Esophagus (tissue), 2 donors: ENCODE results near the gene DDX10. TPM values are rescaled to one million over a fixed set of nuclear protein-coding genes. Genes with fewer than 3 reads are reported as not detected.
"Not testable (repeated sequence)": the region's sequence is repeated elsewhere in the genome, so short reads cannot be mapped to it uniquely, and the experiment has no call there.

Experiments
- H3K27ac ChIP-seq, 2 donors: one replicate each; pipeline ENCODE4 v1.5.1; 2013; ENCODE audit warnings: low read depth in 2 of 2, mild to moderate bottlenecking in 2 of 2, inconsistent platforms in 1 of 2, low read length in 1 of 2, moderate library complexity in 1 of 2
- H3K27me3 ChIP-seq, 2 donors: one replicate each; pipeline ENCODE4 v1.6.1; 2013; ENCODE audit warnings: low read length in 2 of 2, control low read depth in 1 of 2, mild to moderate bottlenecking in 1 of 2; ENCODE audit not compliant: insufficient read depth in 2 of 2, control insufficient read depth in 1 of 2
- H3K36me3 ChIP-seq, 2 donors: one replicate each; pipeline ENCODE4 v1.6.1; 2013; ENCODE audit warnings: low read length in 1 of 2; ENCODE audit not compliant: control insufficient read depth in 2 of 2, insufficient read depth in 2 of 2
- H3K4me1 ChIP-seq, 2 donors: one replicate each; pipeline ENCODE4 v1.6.1; 2013; ENCODE audit warnings: low read length in 1 of 2; ENCODE audit not compliant: control insufficient read depth in 2 of 2, insufficient read depth in 2 of 2
- H3K4me3 ChIP-seq, 2 donors: one replicate each; pipeline ENCODE4 v1.5.1; 2013; ENCODE audit warnings: low read length in 2 of 2, mild to moderate bottlenecking in 2 of 2, low read depth in 1 of 2, moderate library complexity in 1 of 2
- H3K9me3 ChIP-seq, 2 donors: one replicate each; pipeline ENCODE4 v1.6.1; 2013; ENCODE audit warnings: mild to moderate bottlenecking in 2 of 2, low read depth in 1 of 2, low read length in 1 of 2, moderate library complexity in 1 of 2; ENCODE audit not compliant: control insufficient read depth in 2 of 2, insufficient read depth in 1 of 2
- WGBS, 2 donors: extraction: QIAGEN DNeasy Blood & Tissue Kit; methylation state at CpG; one replicate each; pipeline ENCODE4 v1.1.7; 2013; 5-methylcytosine and 5-hydroxymethylcytosine counted together
- polyA plus RNA-seq, 2 donors: library from polyadenylated mRNA; stranded (reverse); fragments of 200-250 nt; gene quantifications; one replicate each; pipeline ENCODE4 v1.2.3, GENCODE V29; 2013
- donor health status: healthy with polysubstance abuse.
- donor health status: Bipolar disorder and iron deficiency.

Gene DDX10
- polyA plus RNA-seq, 2 donors = 11.8 to 12.9 TPM

GRCh38 chr11:108648528-108648885, 16.4 kb upstream of the DDX10 start:
- no peak overlapping the region for H3K4me3 ChIP-seq
- H3K36me3 ChIP-seq = no peaks in the 10 kb centered on the region
- 78 to 86% methylated on average over 2 of the region's 2 CpGs for WGBS, 2 donors
- H3K4me1 ChIP-seq = peaks cover 0 to 2% of the 10 kb centered on the region in 2 donors
- H3K9me3 ChIP-seq = peaks cover 0 to 2% of the 10 kb centered on the region in 2 donors
- no peak overlapping the region for H3K27ac ChIP-seq
- no peaks in the 10 kb centered on the region for H3K27me3 ChIP-seq

GRCh38 chr11:108654100-108654499, 10.8 kb upstream of the DDX10 start:
- H3K9me3 ChIP-seq, H3K4me3 ChIP-seq, H3K36me3 ChIP-seq, H3K27ac ChIP-seq, H3K27me3 ChIP-seq, H3K4me1 ChIP-seq: not testable (repeated sequence)
- 67 to 81% methylated on average over 3 of the region's 3 CpGs for WGBS, 2 donors

GRCh38 chr11:108654994-108655631, 9.8 kb upstream of the DDX10 start:
- Histone ChIP-seq H3K4me3 (no peak overlapping the region), H3K27ac (no peak overlapping the region), H3K4me1 (no peaks in the 10 kb centered on the region), H3K36me3 (no peaks in the 10 kb centered on the region), H3K9me3 (no peaks in the 10 kb centered on the region), H3K27me3 (no peaks in the 10 kb centered on the region)
- 64 to 67% methylated on average over 5 of the region's 5 CpGs for WGBS, 2 donors

- H3K27ac ChIP-seq = no peak overlapping the region
- H3K27me3 ChIP-seq = no peaks in the 10 kb centered on the region
- H3K4me1 ChIP-seq = peaks cover 2 to 3% of the 10 kb centered on the region in 2 donors
- H3K4me3 ChIP-seq = no peak overlapping the region
- WGBS, 2 donors = 81 to 93% methylated on average over 4 of the region's 4 CpGs
- no peaks in the 10 kb centered on the region for H3K36me3 ChIP-seq
- no peaks in the 10 kb centered on the region for H3K9me3 ChIP-seq
Observed at GRCh38 chr11:108662700-108663099, 2.2 kb upstream of the DDX10 start.

- Histone ChIP-seq H3K4me1 (peaks cover 2 to 3% of the 10 kb centered on the region in 2 donors), H3K36me3 (no peaks in the 10 kb centered on the region), H3K4me3 (no peak overlapping the region), H3K9me3 (no peaks in the 10 kb centered on the region), H3K27me3 (no peaks in the 10 kb centered on the region), H3K27ac (no peak overlapping the region)
- 78 to 82% methylated on average over 5 of the region's 5 CpGs for WGBS, 2 donors
Observed at GRCh38 chr11:108663154-108663877, 1.6 kb upstream of the DDX10 start.

- no peaks in the 10 kb centered on the region for H3K27me3 ChIP-seq
- no peak overlapping the region for H3K4me3 ChIP-seq
- H3K27ac ChIP-seq = no peak overlapping the region
- H3K4me1 ChIP-seq = peaks cover 2 to 3% of the 10 kb centered on the region in 2 donors
- H3K36me3 ChIP-seq = no peaks in the 10 kb centered on the region
- WGBS, 2 donors = 87 to 91% methylated on average over 7 of the region's 7 CpGs
- H3K9me3 ChIP-seq = no peaks in the 10 kb centered on the region
Observed at GRCh38 chr11:108666373-108666772, 1.5 kb downstream of the DDX10 start.

- Histone ChIP-seq H3K9me3 (no peaks in the 10 kb centered on the region), H3K27ac (no peak overlapping the region), H3K27me3 (no peaks in the 10 kb centered on the region), H3K4me1 (peaks cover 2 to 3% of the 10 kb centered on the region in 2 donors), H3K4me3 (no peak overlapping the region), H3K36me3 (no peaks in the 10 kb centered on the region)
- 92 to 93% methylated on average over 2 of the region's 2 CpGs for WGBS, 2 donors
Observed at GRCh38 chr11:108669286-108669685, 4.4 kb downstream of the DDX10 start.

GRCh38 chr11:108669711-108670110, 4.8 kb downstream of the DDX10 start:
- 91 to 97% methylated on average over 7 of the region's 7 CpGs for WGBS, 2 donors
- no peak overlapping the region for H3K27ac ChIP-seq

GRCh38 chr11:108670451-108670850, 5.6 kb downstream of the DDX10 start:
- H3K27me3 ChIP-seq = no peaks in the 10 kb centered on the region
- WGBS, 2 donors = 92 to 97% methylated on average over 4 of the region's 4 CpGs
- peaks cover 2 to 3% of the 10 kb centered on the region in 2 donors for H3K4me1 ChIP-seq
- no peaks in the 10 kb centered on the region for H3K9me3 ChIP-seq
- peaks cover 0 to 1% of the 10 kb centered on the region in 2 donors for H3K36me3 ChIP-seq
- no peak overlapping the region for H3K4me3 ChIP-seq
- no peak overlapping the region for H3K27ac ChIP-seq

More at GRCh38 chr11:108669711-108670110, 4.8 kb downstream of the DDX10 start:
- no peaks in the 10 kb centered on the region for H3K36me3 ChIP-seq
- H3K4me3 ChIP-seq = no peak overlapping the region
- H3K9me3 ChIP-seq = no peaks in the 10 kb centered on the region
- peaks cover 2 to 3% of the 10 kb centered on the region in 2 donors for H3K4me1 ChIP-seq
- H3K27me3 ChIP-seq = no peaks in the 10 kb centered on the region

- no peak overlapping the region for H3K27ac ChIP-seq
- no peaks in the 10 kb centered on the region for H3K9me3 ChIP-seq
- no peak overlapping the region for H3K4me3 ChIP-seq
- H3K36me3 ChIP-seq = peaks cover 5 to 6% of the 10 kb centered on the region in 2 donors
- no peaks in the 10 kb centered on the region for H3K4me1 ChIP-seq
- H3K27me3 ChIP-seq = no peaks in the 10 kb centered on the region
- 28 to 42% methylated on average over 3 of the region's 3 CpGs for WGBS, 2 donors
Observed at GRCh38 chr11:108672113-108672512, 7.2 kb downstream of the DDX10 start.
